Loucy (cell line): ENCODE data around the gene HAUS6.

Experiments used
- H2AFZ ChIP-seq: fragments of 200-600 bp; sonication (generic); 2 replicates; pipeline ENCODE4 v1.6.0; 2016; ENCODE audit warnings: antibody characterized with exemption, mild to moderate bottlenecking, low read length, moderate library complexity
- H3F3A ChIP-seq: fragments of 200-600 bp; 2 replicates; pipeline ENCODE4 v1.6.0; 2016; ENCODE audit warnings: antibody characterized with exemption, low read depth, mild to moderate bottlenecking
- H3K27me3 ChIP-seq: fragments of 200-600 bp; sonication (generic); 2 replicates; pipeline ENCODE4 v1.6.1; 2014; ENCODE audit warnings: low read length, mild to moderate bottlenecking; ENCODE audit not compliant: insufficient read depth, poor library complexity, severe bottlenecking
- H3K36me3 ChIP-seq: fragments of 200-600 bp; sonication (generic); 2 replicates; pipeline ENCODE4 v1.6.1; 2016; ENCODE audit warnings: low read length; ENCODE audit not compliant: insufficient read depth
- H3K4me1 ChIP-seq: fragments of 200-600 bp; sonication (generic); 2 replicates; pipeline ENCODE4 v1.5.1; 2014; ENCODE audit warnings: low read length, mild to moderate bottlenecking; ENCODE audit not compliant: insufficient read depth, poor library complexity, severe bottlenecking
- H3K4me2 ChIP-seq: fragments of 200-600 bp; sonication (generic); 2 replicates; pipeline ENCODE4 v1.6.0; 2014; ENCODE audit warnings: antibody characterized with exemption, low read length, low read depth, mild to moderate bottlenecking; ENCODE audit not compliant: poor library complexity, severe bottlenecking
- H3K4me3 ChIP-seq: fragments of 200-600 bp; sonication (generic); 2 replicates; pipeline ENCODE4 v1.5.1; 2014; ENCODE audit warnings: low read length, mild to moderate bottlenecking, mixed read lengths; ENCODE audit not compliant: poor library complexity, severe bottlenecking
- H3K79me2 ChIP-seq: fragments of 200-600 bp; sonication (generic); 2 replicates; pipeline ENCODE4 v1.6.1; 2014; ENCODE audit warnings: low read length; ENCODE audit not compliant: insufficient read depth
- H3K9ac ChIP-seq: fragments of 200-600 bp; sonication (generic); 2 replicates; pipeline ENCODE4 v1.6.0; 2014; ENCODE audit warnings: mild to moderate bottlenecking, low read depth, low read length, moderate library complexity; ENCODE audit not compliant: poor library complexity, severe bottlenecking
- H3K9me2 ChIP-seq: fragments of 200-600 bp; sonication (generic); replicated peaks from 2 replicates; pipeline ENCODE4 v1.6.1; 2016; ENCODE audit warnings: low read depth, low read length, mixed read lengths
- H3K9me3 ChIP-seq: fragments of 200-600 bp; sonication (generic); 2 replicates; pipeline ENCODE4 v1.6.1; 2014; ENCODE audit warnings: mild to moderate bottlenecking, antibody characterized with exemption, low read length, low read depth; ENCODE audit not compliant: insufficient read depth
- H4K20me1 ChIP-seq: fragments of 200-600 bp; sonication (generic); 2 replicates; pipeline ENCODE4 v1.6.0; 2014; ENCODE audit warnings: antibody characterized with exemption, low read length, mild to moderate bottlenecking; ENCODE audit not compliant: insufficient read depth, poor library complexity, severe bottlenecking
- CTCF ChIP-seq: fragments of 200-600 bp; sonication (generic); conservative IDR thresholded peaks from 2 replicates; pipeline ENCODE4 v1.5.1; 2014; ENCODE audit warnings: mild to moderate bottlenecking, antibody characterized with exemption, low read length
- EZH2phosphoT487 ChIP-seq: fragments of 200-600 bp; IDR thresholded peaks from 2 replicates; pipeline ENCODE4 v1.6.1; 2018; ENCODE audit warnings: antibody characterized with exemption, mild to moderate bottlenecking, moderate library complexity, borderline replicate concordance

Gene HAUS6

GRCh38 chr9:19119246-19119645 lies 16.5 kb upstream of the HAUS6 start:
- Histone ChIP-seq H4K20me1 (peaks cover 5% of the 10 kb centered on the region), H3K9me2 (no peaks in the 10 kb centered on the region), H3K9me3 (no peaks in the 10 kb centered on the region), H3F3A (no peaks in the 10 kb centered on the region), H3K79me2 (peaks cover 48% of the 10 kb centered on the region), H3K36me3 (peaks cover 81% of the 10 kb centered on the region), H3K4me2 (peak overlapping the region; percentile 0), H3K27me3 (no peaks in the 10 kb centered on the region), H3K4me1 (peaks cover 27% of the 10 kb centered on the region), H3K4me3 (no peak overlapping the region), H3K9ac (no peak overlapping the region), H2AFZ (no peak overlapping the region)
- TF ChIP-seq CTCF = no peak
- TF ChIP-seq EZH2phosphoT487 = no peak

- Histone ChIP-seq H3K79me2 (peaks cover 28% of the 10 kb centered on the region; the same call in 1 of the 2 replicates), H3F3A (no peaks in the 10 kb centered on the region), H3K9ac (no peak overlapping the region), H3K4me3 (no peak overlapping the region), H3K27me3 (no peaks in the 10 kb centered on the region), H3K9me2 (no peaks in the 10 kb centered on the region), H2AFZ (no peak overlapping the region), H3K36me3 (peaks cover 69% of the 10 kb centered on the region), H3K4me1 (peaks cover 10% of the 10 kb centered on the region), H3K9me3 (no peaks in the 10 kb centered on the region), H3K4me2 (no peak overlapping the region), H4K20me1 (no peaks in the 10 kb centered on the region)
- TF ChIP-seq CTCF = no peak
- TF ChIP-seq EZH2phosphoT487 = no peak
These were observed 14.5 kb upstream of the HAUS6 start for GRCh38 chr9:19117039-19117716.

GRCh38 chr9:19116107-19116790 lies 13.5 kb upstream of the HAUS6 start:
- H3K9ac ChIP-seq = no peak overlapping the region
- peaks cover 64% of the 10 kb centered on the region for H3K36me3 ChIP-seq
- H3K9me3 ChIP-seq = no peaks in the 10 kb centered on the region
- peaks cover 10% of the 10 kb centered on the region for H3K4me1 ChIP-seq
- H3F3A ChIP-seq = no peaks in the 10 kb centered on the region
- H3K27me3 ChIP-seq = no peaks in the 10 kb centered on the region
- no peak overlapping the region for H3K4me3 ChIP-seq
- no peaks in the 10 kb centered on the region for H3K9me2 ChIP-seq
- no peaks in the 10 kb centered on the region for H4K20me1 ChIP-seq
- TF ChIP-seq CTCF (no peak), EZH2phosphoT487 (no peak)
- H2AFZ ChIP-seq = no peak overlapping the region
- H3K79me2 ChIP-seq = peaks cover 19% of the 10 kb centered on the region; the same call in 1 of the 2 replicates
- H3K4me2 ChIP-seq = no peak overlapping the region
